Medulla oblongata (tissue), 1 donor: Measurements from ENCODE around the gene MICAL1.

Experiments
- DNase-seq: peaks from one replicate; pipeline ENCODE4 v3.0.0-alpha.2; 2015; ENCODE audit errors: extremely low spot score

Gene MICAL1

DNA sequence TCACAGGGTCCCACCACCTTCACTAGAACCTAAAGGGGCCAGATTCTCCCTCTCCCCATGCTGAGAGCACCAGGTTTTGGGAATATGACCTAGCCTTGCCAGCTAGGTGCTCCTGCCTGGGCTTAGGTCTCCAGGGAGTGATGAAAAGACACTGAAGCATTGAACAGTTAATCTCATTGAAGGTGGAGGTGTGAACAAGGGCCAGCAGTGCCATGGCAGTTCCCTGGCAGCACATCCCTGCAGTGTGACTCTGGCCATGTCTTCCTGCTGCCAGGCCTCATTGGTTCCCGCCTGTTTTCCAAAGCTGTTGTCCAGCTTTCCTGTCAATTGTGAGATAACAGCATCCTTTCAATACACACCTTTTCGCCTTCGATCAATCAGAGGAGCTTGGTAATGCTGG lies 26.1 kb downstream of the MICAL1 start:
- DNase-seq, result no peak

- DNase-seq, result no peak
These were observed 26.6 kb downstream of the MICAL1 start for GRCh38 chr6:109428889-109429477.

- DNase-seq, result no peak
These were observed 30.6 kb downstream of the MICAL1 start for GRCh38 chr6:109424946-109425345.

- no peak for DNase-seq
These were observed 34.4 kb downstream of the MICAL1 start for GRCh38 chr6:109421184-109421583.

- no peak for DNase-seq
These were observed 34.8 kb downstream of the MICAL1 start for GRCh38 chr6:109420751-109421150.

- no peak for DNase-seq
These were observed 37.9 kb downstream of the MICAL1 start for GRCh38 chr6:109417646-109418045.

DNA sequence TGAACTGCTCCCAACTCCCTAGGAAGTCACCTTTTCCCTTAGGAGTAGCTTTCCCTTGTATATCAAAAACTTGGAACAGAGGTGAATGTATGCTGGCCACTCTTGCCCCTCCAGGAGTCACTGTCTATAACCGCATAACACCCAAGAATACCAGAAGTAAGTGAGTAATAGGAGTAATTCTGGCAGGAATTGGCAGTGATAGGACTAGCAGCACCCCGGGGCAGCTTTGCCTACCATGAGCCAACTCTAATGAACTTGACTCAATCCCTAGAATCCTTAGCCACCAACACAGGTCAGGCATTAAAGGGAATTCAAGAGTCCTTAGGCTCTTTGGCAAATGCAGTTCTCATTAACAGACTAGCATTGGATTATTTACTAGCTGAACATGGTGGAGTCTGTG lies 44.5 kb downstream of the MICAL1 start:
- DNase-seq, result no peak

- no peak for DNase-seq
These were observed 49.4 kb downstream of the MICAL1 start for GRCh38 chr6:109406196-109406595.

DNA sequence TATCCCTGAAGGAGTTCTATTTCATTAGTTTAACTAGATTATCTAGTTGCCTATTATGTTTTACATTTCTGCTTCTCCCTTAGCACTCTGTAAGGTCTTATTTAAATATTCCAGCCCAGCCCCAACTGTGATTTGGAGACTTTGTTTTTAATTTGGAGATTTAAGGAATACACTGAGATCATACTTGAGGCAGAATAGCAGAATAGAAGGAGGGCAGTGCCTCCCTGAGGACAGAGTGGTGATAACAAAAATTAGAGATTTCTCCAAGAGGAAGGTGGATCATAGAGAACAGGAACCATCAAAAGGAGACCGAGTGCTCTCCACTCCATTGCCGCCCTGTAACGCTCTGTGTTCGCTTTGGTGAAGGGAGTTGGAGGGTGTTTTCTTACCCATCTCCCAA lies 58.6 kb downstream of the MICAL1 start:
- peak; percentile 44 for DNase-seq

DNA sequence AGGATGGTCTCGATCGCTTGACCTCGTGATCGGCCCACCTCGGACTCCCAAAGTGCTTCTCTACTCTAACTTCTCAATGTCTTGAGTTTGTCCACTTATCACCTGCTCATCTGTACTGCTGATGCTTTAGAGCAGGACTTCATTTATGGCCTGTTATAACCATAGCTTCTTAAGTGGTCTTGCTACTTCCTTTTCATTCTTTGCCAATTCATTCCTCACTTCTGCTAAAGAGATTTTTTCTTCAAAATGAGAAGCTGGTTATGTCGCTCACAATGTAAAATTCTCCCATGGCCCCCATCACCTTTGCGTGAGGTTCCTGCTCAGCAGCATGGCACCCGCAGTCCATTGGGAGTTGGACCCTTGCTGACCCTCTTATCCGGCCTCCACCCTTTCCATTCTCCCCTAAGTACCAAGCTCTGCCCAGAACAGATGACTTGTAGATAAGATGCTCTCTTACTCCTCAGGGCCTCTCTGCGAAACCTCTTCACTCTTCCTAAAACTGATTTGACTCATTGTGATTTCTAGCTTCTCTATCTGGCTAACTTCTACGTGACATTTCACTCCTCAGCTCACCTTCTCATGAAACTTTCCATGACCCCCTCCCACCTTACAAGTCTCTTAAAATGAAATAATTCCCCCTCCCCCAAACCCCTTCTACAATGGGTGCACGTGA lies 59.4 kb downstream of the MICAL1 start:
- no peak for DNase-seq
